ENCODE measurements around the gene PNPLA7.
A peak's percentile ranks its signal among the peaks of the same experiment; 100 is the strongest.
"Not testable (repeated sequence)": the region's sequence is repeated elsewhere in the genome, so short reads cannot be mapped to it uniquely, and the experiment has no call there.

The PNPLA7 gene

GRCh38 chr9:137551264-137552021, 1.2 kb upstream of the PNPLA7 start, which contains the start of gene MRPL41:
Gene MRPL41, plus strand, starts transcription at chr9:137551879. Its CDS starts 203 bp downstream, at chr9:137552082.
- Histone ChIP-seq H3K27ac (no peak within 1 kb of the TSS), H3K4me3 (peak within 1 kb of the TSS; percentile 92), H3K36me3 (ENCODE audit: insufficient read depth, low read length) (peaks cover 13% of the 10 kb centered on the region; the same call in 1 of the 2 replicates), H3K9ac (ENCODE audit: insufficient read length) (peak within 1 kb of the TSS; percentile 84), H3K9me3 (ENCODE audit: low read depth, low read length) (no peaks in the 10 kb centered on the region)
- no peak for TF ChIP-seq EZH2 (IDR thresholded peaks at IDR 0.05)
- peak; percentile 73; the same call in 1 of the 2 replicates for TF ChIP-seq POLR2AphosphoS5 (IDR thresholded peaks at IDR 0.05; ENCODE audit: borderline replicate concordance, low read depth, low read length)
- no peak for DNase-seq (ENCODE audit: low read depth, low spot score)

GRCh38 chr9:137550958-137551263, 709 bp upstream of the PNPLA7 start:
- not testable (repeated sequence) for DNase-seq (ENCODE audit: low read depth, low spot score); H3K27ac ChIP-seq; H3K9me3 ChIP-seq (ENCODE audit: low read depth, low read length); H3K36me3 ChIP-seq (ENCODE audit: insufficient read depth, low read length)
- Histone ChIP-seq H3K9ac (ENCODE audit: insufficient read length) (peak overlapping the region; percentile 53), H3K4me3 (peak overlapping the region; percentile 87)

GRCh38 chr9:137547687-137548543, 2.3 kb downstream of the PNPLA7 start:
- Histone ChIP-seq H3K9me3 (ENCODE audit: low read depth, low read length) (no peaks in the 10 kb centered on the region), H3K27ac (no peak overlapping the region), H3K36me3 (ENCODE audit: insufficient read depth, low read length) (no peaks in the 10 kb centered on the region), H3K4me3 (no peak overlapping the region), H3K9ac (ENCODE audit: insufficient read length) (no peak overlapping the region)
- TF ChIP-seq FOXP2 (optimal IDR thresholded peaks at IDR 0.05; ENCODE audit: control extremely low read depth, extremely low read length, insufficient read depth) (no peak), EZH2 (IDR thresholded peaks at IDR 0.05) (no peak), POLR2AphosphoS5 (IDR thresholded peaks at IDR 0.05; ENCODE audit: borderline replicate concordance, low read depth, low read length) (no peak)
- no peak for DNase-seq (ENCODE audit: low read depth, low spot score)

- no peak overlapping the region for H3K27ac ChIP-seq
- no peak for DNase-seq (ENCODE audit: low read depth, low spot score)
- TF ChIP-seq EZH2 (IDR thresholded peaks at IDR 0.05) (no peak), POLR2AphosphoS5 (IDR thresholded peaks at IDR 0.05; ENCODE audit: borderline replicate concordance, low read depth, low read length) (no peak), FOXP2 (optimal IDR thresholded peaks at IDR 0.05; ENCODE audit: control extremely low read depth, extremely low read length, insufficient read depth) (no peak)
- no peaks in the 10 kb centered on the region for H3K36me3 ChIP-seq (ENCODE audit: insufficient read depth, low read length)
- no peak overlapping the region for H3K4me3 ChIP-seq
- H3K9me3 ChIP-seq (ENCODE audit: low read depth, low read length) = no peaks in the 10 kb centered on the region
- H3K9ac ChIP-seq (ENCODE audit: insufficient read length) = no peak overlapping the region
Observed at GRCh38 chr9:137545123-137545522, 5.1 kb downstream of the PNPLA7 start.

GRCh38 chr9:137544176-137544760, 5.9 kb downstream of the PNPLA7 start:
- H3K9me3 ChIP-seq (ENCODE audit: low read depth, low read length) = no peaks in the 10 kb centered on the region
- H3K9ac ChIP-seq (ENCODE audit: insufficient read length) = no peak overlapping the region
- no peak overlapping the region for H3K27ac ChIP-seq
- DNase-seq (ENCODE audit: low read depth, low spot score) = no peak
- H3K4me3 ChIP-seq = no peak overlapping the region
- TF ChIP-seq EZH2 (IDR thresholded peaks at IDR 0.05) = no peak
- no peaks in the 10 kb centered on the region for H3K36me3 ChIP-seq (ENCODE audit: insufficient read depth, low read length)

- DNase-seq (ENCODE audit: low read depth, low spot score) = no peak
- Histone ChIP-seq H3K36me3 (ENCODE audit: insufficient read depth, low read length) (no peaks in the 10 kb centered on the region), H3K9me3 (ENCODE audit: low read depth, low read length) (no peaks in the 10 kb centered on the region), H3K27ac (no peak overlapping the region), H3K9ac (ENCODE audit: insufficient read length) (no peak overlapping the region), H3K4me3 (no peak overlapping the region)
- TF ChIP-seq FOXP2 (optimal IDR thresholded peaks at IDR 0.05; ENCODE audit: control extremely low read depth, extremely low read length, insufficient read depth) = no peak
- TF ChIP-seq EZH2 (IDR thresholded peaks at IDR 0.05) = no peak
- TF ChIP-seq POLR2AphosphoS5 (IDR thresholded peaks at IDR 0.05; ENCODE audit: borderline replicate concordance, low read depth, low read length) = no peak
Observed at GRCh38 chr9:137543237-137543963, 6.8 kb downstream of the PNPLA7 start.

GRCh38 chr9:137542486-137542885, 7.7 kb downstream of the PNPLA7 start:
- H3K9me3 ChIP-seq (ENCODE audit: low read depth, low read length) = no peaks in the 10 kb centered on the region
- no peak for DNase-seq (ENCODE audit: low read depth, low spot score)
- H3K4me3 ChIP-seq = no peak overlapping the region
- TF ChIP-seq FOXP2 (optimal IDR thresholded peaks at IDR 0.05; ENCODE audit: control extremely low read depth, extremely low read length, insufficient read depth) = no peak
- H3K36me3 ChIP-seq (ENCODE audit: insufficient read depth, low read length) = no peaks in the 10 kb centered on the region
- no peak overlapping the region for H3K27ac ChIP-seq
- no peak overlapping the region for H3K9ac ChIP-seq (ENCODE audit: insufficient read length)

GRCh38 chr9:137540536-137540935, 9.7 kb downstream of the PNPLA7 start:
- no peak overlapping the region for H3K27ac ChIP-seq
- H3K36me3 ChIP-seq (ENCODE audit: insufficient read depth, low read length) = no peaks in the 10 kb centered on the region
- DNase-seq (ENCODE audit: low read depth, low spot score) = no peak
- no peak overlapping the region for H3K4me3 ChIP-seq
- H3K9ac ChIP-seq (ENCODE audit: insufficient read length) = no peak overlapping the region
- H3K9me3 ChIP-seq (ENCODE audit: low read depth, low read length) = no peaks in the 10 kb centered on the region
- TF ChIP-seq POLR2AphosphoS5 (IDR thresholded peaks at IDR 0.05; ENCODE audit: borderline replicate concordance, low read depth, low read length) = no peak
- TF ChIP-seq EZH2 (IDR thresholded peaks at IDR 0.05) = no peak
- no peak for TF ChIP-seq FOXP2 (optimal IDR thresholded peaks at IDR 0.05; ENCODE audit: control extremely low read depth, extremely low read length, insufficient read depth)

All from SK-N-MC (cell line).